K562 (cell line): Measurements from ENCODE around the gene LTA. TPM values are rescaled to one million over a fixed set of nuclear protein-coding genes. Genes with fewer than 3 reads are reported as not detected.

ENCODE experiments used
- CBFB ChIP-seq: sonication (generic); formaldehyde crosslinking; IDR thresholded peaks from 2 replicates; pipeline ENCODE4 v1.4.0; 2020; ENCODE audit warnings: mild to moderate bottlenecking, missing genetic modification reagents
- CBX8 ChIP-seq: fragments of 200-600 bp; sonication (generic); IDR thresholded peaks from 2 replicates; pipeline ENCODE4 v1.6.1; 2012; ENCODE audit warnings: borderline replicate concordance, mixed run types, low read depth, mild to moderate bottlenecking, moderate library complexity, mixed read lengths, low read length, control low read depth, inconsistent platforms; ENCODE audit not compliant: poor library complexity, severe bottlenecking; ENCODE audit errors: extremely low read depth
- CC2D1A ChIP-seq: fragments of 450-650 bp; IDR thresholded peaks from 2 replicates; pipeline ENCODE4 v1.6.1; 2017; ENCODE audit warnings: mild to moderate bottlenecking
- CEBPG ChIP-seq, 3 experiments: fragments of 200-800 bp in 1 of 3; sonication (Bioruptor generic) in 1 of 3; sonication (generic) in 1 of 3; formaldehyde crosslinking in 1 of 3; IDR thresholded peaks in 2 of 3; conservative IDR thresholded peaks in 1 of 3; 2 replicates each; pipeline versions ENCODE4 v1.6.1 to v1.8.0; 2016 to 2022; ENCODE audit warnings: missing compliant biosample characterization in 2 of 3, missing genetic modification characterization in 2 of 3, mild to moderate bottlenecking in 1 of 3, missing genetic modification reagents in 1 of 3
- CREB3 ChIP-seq: fragments of 450-650 bp; conservative IDR thresholded peaks from 2 replicates; pipeline ENCODE4 v1.6.1; 2016; ENCODE audit warnings: missing genetic modification characterization, low read depth, mild to moderate bottlenecking, missing compliant biosample characterization, moderate library complexity
- DIDO1 ChIP-seq: fragments of 450-650 bp; IDR thresholded peaks from 2 replicates; pipeline ENCODE4 v1.6.1; 2016; ENCODE audit warnings: low read depth, missing biosample characterization, missing genetic modification characterization
- GTF2A2 ChIP-seq: IDR thresholded peaks from 2 replicates; pipeline ENCODE4 v1.6.1; 2016; ENCODE audit warnings: mild to moderate bottlenecking, missing genetic modification characterization, missing compliant biosample characterization
- KLF10 ChIP-seq: fragments of 250-450 bp; sonication (Bioruptor Pico); IDR thresholded peaks from 2 replicates; pipeline ENCODE4 v1.6.1; 2021; ENCODE audit warnings: matching md5 sums
- MITF ChIP-seq: IDR thresholded peaks from 2 replicates; pipeline ENCODE4 v1.6.1; 2014; ENCODE audit warnings: antibody characterized with exemption
- MTA1 ChIP-seq: fragments of 450-650 bp; IDR thresholded peaks from 2 replicates; pipeline ENCODE4 v1.6.1; 2017; ENCODE audit warnings: borderline replicate concordance
- PCBP1 ChIP-seq: fragments of 200-400 bp; formaldehyde crosslinking; IDR thresholded peaks from 2 replicates; pipeline ENCODE4 v1.6.1; 2018; ENCODE audit warnings: mild to moderate bottlenecking, low read depth, low read length; ENCODE audit not compliant: poor library complexity, severe bottlenecking
- PHB ChIP-seq: fragments of 250-450 bp; sonication (Bioruptor Pico); IDR thresholded peaks from 2 replicates; pipeline ENCODE4 v1.5.0; 2021
- PHF8 ChIP-seq: fragments of 200-600 bp; sonication (generic); IDR thresholded peaks from 2 replicates; pipeline ENCODE4 v1.6.1; 2012; ENCODE audit warnings: mixed run types, mild to moderate bottlenecking, inconsistent platforms, low read length, moderate library complexity, borderline replicate concordance
- SPI1 ChIP-seq: IDR thresholded peaks from 2 replicates; pipeline ENCODE4 v1.6.1; 2011; ENCODE audit warnings: low read depth, low read length, control low read depth, borderline replicate concordance
- THAP12 ChIP-seq: fragments of 250-450 bp; sonication (Bioruptor Pico); IDR thresholded peaks from 2 replicates; pipeline ENCODE4 v1.9.0; 2021; ENCODE audit warnings: mild to moderate bottlenecking, inconsistent platforms
- U2AF1 ChIP-seq: fragments of 200-400 bp; formaldehyde crosslinking; optimal IDR thresholded peaks from 2 replicates; pipeline ENCODE3; 2017; ENCODE audit warnings: mild to moderate bottlenecking, low read depth, low read length, moderate library complexity
- ZBTB33 ChIP-seq: sonication (generic); formaldehyde crosslinking; IDR thresholded peaks from 2 replicates; pipeline ENCODE4 v1.8.1; 2023; ENCODE audit warnings: mild to moderate bottlenecking, missing genetic modification reagents
- ZFX ChIP-seq: sonication (generic); formaldehyde crosslinking; IDR thresholded peaks from 2 replicates; pipeline ENCODE4 v1.8.0; 2022; ENCODE audit warnings: mild to moderate bottlenecking, missing genetic modification reagents, moderate library complexity
- ZNF282 ChIP-seq: sonication (generic); formaldehyde crosslinking; IDR thresholded peaks from 2 replicates; pipeline ENCODE4 v1.8.1; 2023; ENCODE audit warnings: missing genetic modification reagents
- polyA plus RNA-seq, 8 experiments: library from polyadenylated mRNA; depleted of rRNA in 4 of 8; stranded (reverse) in 5 of 8; unstranded in 3 of 8; fragments of >200 nt; fragmentation: Nextera tagmentation in 2 of 8; fragmentation: Illumina TruSeq in 1 of 8; extraction: Ambion mirVana in 2 of 8; extraction: Trizol in 1 of 8; gene quantifications; 2 replicates each; pipeline versions ENCODE4 v1.2.1 to v1.2.3, GENCODE V29; 2011 to 2014; ENCODE audit warnings: inconsistent platforms in 1 of 8, missing spikeins in 1 of 8
- total RNA-seq, 7 experiments: library from RNA; depleted of rRNA in 6 of 7; stranded (reverse); fragments of >200 nt in 6 of 7; fragmentation: Illumina TruSeq in 2 of 7; extraction: Trizol in 2 of 7; gene quantifications; 2 replicates each; pipeline versions ENCODE4 v1.2.1 to v1.2.3, GENCODE V29; 2011 to 2021; ENCODE audit warnings: low replicate concordance in 1 of 7

Gene LTA
- total and polyA plus RNA-seq, 9 of the 15 experiments (the other 6 are each of a cell fraction or from before 2014, with no cell fraction given) = 0.80 TPM; not detected in 8

GRCh38 chr6:31609519-31610406 is 37.7 kb downstream of the LTA start (continued):
- TF ChIP-seq ZBTB33 (peak; percentile 31; the same call in 1 of the 2 replicates), CC2D1A (no peak), ZNF282 (CRISPR knock-in tag) (no peak), MITF (no peak), MTA1 (no peak), CBX8 (no peak), DIDO1 (tag) (no peak), PCBP1 (no peak), KLF10 (CRISPR knock-in tag) (no peak), SPI1 (no peak), U2AF1 (no peak), GTF2A2 (tag) (no peak), CBFB (no peak), ZFX (CRISPR knock-in tag) (no peak), THAP12 (CRISPR knock-in tag) (no peak), PHB (no peak), PHF8 (no peak), CREB3 (tag) (no peak), CEBPG (CRISPR knock-in tag; IDR thresholded peaks at IDR 0.05) (no peak), CEBPG (tag; conservative IDR thresholded peaks at IDR 0.05 in 1 of 2, IDR thresholded peaks at IDR 0.05 in 1 of 2) (no peak)
